Activated CD4-positive, CD25-positive, alpha-beta regulatory T cell treated with anti-CD3 and anti-CD28 coated beads, Interleukin-2, amount 50 U/mL, for 16 hours (primary cell): ENCODE data around the gene SLC17A1.

Experiments
- DNase-seq: peaks from one replicate; pipeline ENCODE4 v3.0.0-alpha.2; 2020; ENCODE audit warnings: low read depth, low spot score

SLC17A1 gene

GRCh38 chr6:25831532-25832306 is at the start of gene SLC17A1:
SLC17A1 (minus strand) TSS chr6:25832052; CDS start chr6:25830557, 1,495 bp downstream.
- DNase-seq, result no peak

- no peak for DNase-seq
Observed at GRCh38 chr6:25880601-25881000, 48.7 kb upstream of the SLC17A1 start.

GRCh38 chr6:25878721-25879322 is 47.0 kb upstream of the SLC17A1 start:
- DNase-seq, result no peak

GRCh38 chr6:25875926-25876602 is 44.2 kb upstream of the SLC17A1 start:
- DNase-seq, result no peak

GRCh38 chr6:25875563-25875905 is 43.7 kb upstream of the SLC17A1 start:
- no peak for DNase-seq

- DNase-seq, result no peak
Observed at GRCh38 chr6:25874822-25875562, 43.1 kb upstream of the SLC17A1 start.

GRCh38 chr6:25874118-25874517 is 42.3 kb upstream of the SLC17A1 start, which contains the start of gene SLC17A3:
SLC17A3 (minus strand) TSS chr6:25874243; CDS start chr6:25868387, 5,856 bp downstream.
- DNase-seq, result no peak

- DNase-seq, result no peak
Observed at GRCh38 chr6:25872814-25873213, 41.0 kb upstream of the SLC17A1 start.

- no peak for DNase-seq
Observed at GRCh38 chr6:25869840-25870239, 38.0 kb upstream of the SLC17A1 start.

GRCh38 chr6:25868436-25869183 is 36.8 kb upstream of the SLC17A1 start:
- DNase-seq, result no peak

GRCh38 chr6:25866011-25866410 is 34.2 kb upstream of the SLC17A1 start:
- DNase-seq, result no peak

- DNase-seq, result no peak
Observed at GRCh38 chr6:25863360-25863759, 31.5 kb upstream of the SLC17A1 start.

GRCh38 chr6:25862199-25862598 is 30.3 kb upstream of the SLC17A1 start:
- no peak for DNase-seq

- no peak for DNase-seq
Observed at GRCh38 chr6:25852756-25853155, 20.9 kb upstream of the SLC17A1 start.

GRCh38 chr6:25851961-25852360 is 20.1 kb upstream of the SLC17A1 start:
- no peak for DNase-seq

- no peak for DNase-seq
Observed at GRCh38 chr6:25844518-25844917, 12.7 kb upstream of the SLC17A1 start.

- no peak for DNase-seq
Observed at GRCh38 chr6:25842526-25842925, 10.7 kb upstream of the SLC17A1 start.

GRCh38 chr6:25835442-25836283 is 3.8 kb upstream of the SLC17A1 start:
- DNase-seq, result no peak

- no peak for DNase-seq
Observed at GRCh38 chr6:25834950-25835349, 3.1 kb upstream of the SLC17A1 start.

- DNase-seq, result no peak
Observed at GRCh38 chr6:25833136-25833535, 1.3 kb upstream of the SLC17A1 start.
